Astrocyte of the cerebellum (primary cell): ENCODE data around the gene RDH12.
A peak's percentile ranks its signal among the peaks of the same experiment; 100 is the strongest.

Experiments used
- DNase-seq: peaks from one replicate; pipeline ENCODE4 v3.0.0-alpha.2; 2011; ENCODE audit warnings: low read depth
- H3K4me3 ChIP-seq: 2 replicates; pipeline ENCODE4 v1.5.1; 2011; ENCODE audit warnings: mild to moderate bottlenecking, low read depth, low read length, moderate library complexity
- CTCF ChIP-seq: IDR thresholded peaks from 2 replicates; pipeline ENCODE4 v1.5.1; 2012; ENCODE audit warnings: low read length, low read depth, moderate library complexity, mild to moderate bottlenecking; ENCODE audit errors: missing control alignments
- in situ Hi-C: cut with HindIII; loops from 2 replicates; pipeline ENCODE4 v1.10.0; 2017; ENCODE audit warnings: low sequenced_read_pairs

RDH12 gene

GRCh38 chr14:67729072-67729885 is 27.6 kb downstream of the RDH12 start:
- TF ChIP-seq CTCF = no peak
- no peak for DNase-seq
- in situ Hi-C loops = no loop called here
- H3K4me3 ChIP-seq = no peak overlapping the region

- no peak for TF ChIP-seq CTCF
- no peak overlapping the region for H3K4me3 ChIP-seq
- in situ Hi-C loops = no loop called here
- DNase-seq = no peak
Observed at GRCh38 chr14:67733616-67734015, 31.9 kb downstream of the RDH12 start.

GRCh38 chr14:67734675-67735074 is 33.0 kb downstream of the RDH12 start:
- in situ Hi-C loops = no loop called here
- DNase-seq = no peak
- no peak for TF ChIP-seq CTCF
- H3K4me3 ChIP-seq = no peak overlapping the region

- no peak for DNase-seq
- H3K4me3 ChIP-seq = no peak overlapping the region
- in situ Hi-C loops = no loop called here
- TF ChIP-seq CTCF = no peak
Observed at GRCh38 chr14:67735336-67736147, 33.9 kb downstream of the RDH12 start.

- in situ Hi-C loops = no loop called here
- TF ChIP-seq CTCF = no peak
- no peak overlapping the region for H3K4me3 ChIP-seq
- DNase-seq = no peak
Observed at GRCh38 chr14:67736771-67737170, 35.1 kb downstream of the RDH12 start.

- TF ChIP-seq CTCF = no peak
- in situ Hi-C loops = no loop called here
- H3K4me3 ChIP-seq = no peak overlapping the region
- peak; percentile 73 for DNase-seq
Observed at GRCh38 chr14:67738740-67739504, 37.2 kb downstream of the RDH12 start.
